WI38 (cell line): ENCODE data around the gene SP4.
A peak's percentile ranks its signal among the peaks of the same experiment; 100 is the strongest.

ENCODE experiments used
- H3K4me3 ChIP-seq: 2 replicates; pipeline ENCODE4 v1.5.1; 2011; ENCODE audit warnings: low read depth, mild to moderate bottlenecking, control low read depth, low read length
- TF ChIP-seq, protein P1 (sequence below): IDR thresholded peaks from 2 replicates; pipeline ENCODE4 v1.5.1; 2012; ENCODE audit warnings: low read depth, mild to moderate bottlenecking, control low read depth, low read length

Gene SP4

DNA sequence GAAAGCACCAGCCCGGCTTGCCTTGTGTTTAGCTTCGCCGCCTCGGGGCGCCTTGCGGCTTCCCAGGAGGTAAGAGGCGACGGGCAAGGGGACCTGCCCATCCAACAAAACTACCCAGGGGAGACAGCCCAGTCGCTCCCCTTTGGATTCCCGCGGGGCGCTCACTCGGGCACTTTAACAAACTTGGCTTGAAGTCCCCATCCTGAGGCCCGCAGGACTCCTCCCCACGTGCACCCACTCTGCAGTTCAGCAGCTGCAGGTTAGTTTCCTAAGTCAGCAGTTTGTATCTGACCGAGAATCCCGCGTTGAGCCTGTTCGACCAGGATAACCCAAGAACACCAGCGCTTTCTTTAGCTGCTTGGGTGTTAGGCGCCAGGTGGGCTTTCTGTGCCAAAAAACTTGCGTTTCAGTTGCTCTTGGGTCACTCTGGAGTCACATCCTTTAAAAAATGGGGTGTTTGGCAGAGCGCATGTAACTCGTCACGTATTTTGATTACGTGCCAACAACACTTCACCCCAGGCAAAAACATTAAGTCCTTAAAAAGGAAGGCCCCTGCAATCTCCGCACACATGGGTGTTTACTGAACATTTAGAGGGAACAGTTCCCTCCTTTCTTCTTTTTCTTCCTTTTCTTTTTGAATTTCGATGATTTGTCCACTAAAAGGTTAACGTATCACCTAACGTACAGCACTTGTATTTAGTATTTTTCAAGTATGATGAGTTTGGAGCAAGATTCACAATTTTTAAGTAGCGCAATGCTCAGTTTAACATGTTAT, 115.8 kb downstream of the SP4 start:
- peak overlapping the region; percentile 24; the same call in 1 of the 2 replicates for H3K4me3 ChIP-seq
- TF ChIP-seq, protein P1, sequence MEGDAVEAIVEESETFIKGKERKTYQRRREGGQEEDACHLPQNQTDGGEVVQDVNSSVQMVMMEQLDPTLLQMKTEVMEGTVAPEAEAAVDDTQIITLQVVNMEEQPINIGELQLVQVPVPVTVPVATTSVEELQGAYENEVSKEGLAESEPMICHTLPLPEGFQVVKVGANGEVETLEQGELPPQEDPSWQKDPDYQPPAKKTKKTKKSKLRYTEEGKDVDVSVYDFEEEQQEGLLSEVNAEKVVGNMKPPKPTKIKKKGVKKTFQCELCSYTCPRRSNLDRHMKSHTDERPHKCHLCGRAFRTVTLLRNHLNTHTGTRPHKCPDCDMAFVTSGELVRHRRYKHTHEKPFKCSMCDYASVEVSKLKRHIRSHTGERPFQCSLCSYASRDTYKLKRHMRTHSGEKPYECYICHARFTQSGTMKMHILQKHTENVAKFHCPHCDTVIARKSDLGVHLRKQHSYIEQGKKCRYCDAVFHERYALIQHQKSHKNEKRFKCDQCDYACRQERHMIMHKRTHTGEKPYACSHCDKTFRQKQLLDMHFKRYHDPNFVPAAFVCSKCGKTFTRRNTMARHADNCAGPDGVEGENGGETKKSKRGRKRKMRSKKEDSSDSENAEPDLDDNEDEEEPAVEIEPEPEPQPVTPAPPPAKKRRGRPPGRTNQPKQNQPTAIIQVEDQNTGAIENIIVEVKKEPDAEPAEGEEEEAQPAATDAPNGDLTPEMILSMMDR = no peak

DNA sequence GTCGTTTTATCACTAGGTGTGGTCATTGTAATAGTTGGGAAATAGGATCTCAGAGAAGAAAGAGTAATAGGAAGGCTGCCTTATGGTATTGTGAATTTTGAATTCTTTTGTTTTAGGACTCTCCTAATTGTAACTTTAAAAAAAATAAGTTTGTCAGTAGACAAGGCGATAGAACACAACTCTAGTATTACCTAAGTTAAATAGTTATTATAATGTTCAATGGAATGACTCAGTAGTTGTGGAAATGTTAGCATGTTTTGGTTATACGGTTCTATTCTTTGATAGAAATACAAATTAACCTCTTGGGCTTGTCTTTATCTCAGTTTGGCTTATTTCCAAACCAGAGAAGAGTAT, 116.4 kb downstream of the SP4 start:
- H3K4me3 ChIP-seq = no peak overlapping the region
- TF ChIP-seq, protein P1 = no peak

DNA sequence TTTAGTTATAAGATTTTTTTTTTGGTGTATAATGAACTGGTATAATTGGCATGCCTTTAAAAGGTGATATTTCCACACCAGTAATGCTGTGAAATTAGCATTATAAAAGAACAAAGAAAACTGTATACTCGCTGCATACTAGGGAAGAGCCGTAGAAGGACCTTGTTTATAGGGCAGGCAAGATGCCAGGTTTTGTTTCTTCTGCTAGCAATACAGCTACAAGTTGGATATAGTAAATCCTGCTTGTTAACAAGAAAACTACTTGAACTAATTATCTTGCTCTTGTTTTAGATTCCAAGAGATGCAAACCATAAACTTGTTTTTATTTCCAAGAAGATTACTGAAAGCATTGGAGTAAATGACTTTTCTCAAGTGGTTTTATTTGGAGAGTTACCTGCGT, 116.8 kb downstream of the SP4 start:
- TF ChIP-seq, protein P1 = no peak
- no peak overlapping the region for H3K4me3 ChIP-seq

DNA sequence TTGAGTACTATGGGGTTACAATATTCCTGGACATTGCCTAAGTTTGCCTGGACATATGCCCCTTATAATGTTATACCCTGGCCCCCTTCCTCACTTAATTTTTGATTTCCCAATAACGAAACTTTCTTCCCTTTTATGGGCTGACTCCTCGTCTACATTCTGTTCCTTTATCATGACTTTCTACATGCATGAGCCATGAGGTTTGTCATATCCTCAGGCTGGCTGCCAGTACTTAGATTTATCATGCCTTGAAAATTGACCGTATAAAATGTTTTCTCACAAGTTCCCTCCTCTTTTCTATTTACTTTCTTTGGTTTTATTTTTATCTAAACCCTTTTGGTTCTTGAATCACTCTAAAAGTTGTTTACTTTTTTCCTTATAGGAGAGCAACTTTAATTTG, 119.6 kb downstream of the SP4 start:
- TF ChIP-seq, protein P1 = no peak
- no peak overlapping the region for H3K4me3 ChIP-seq

DNA sequence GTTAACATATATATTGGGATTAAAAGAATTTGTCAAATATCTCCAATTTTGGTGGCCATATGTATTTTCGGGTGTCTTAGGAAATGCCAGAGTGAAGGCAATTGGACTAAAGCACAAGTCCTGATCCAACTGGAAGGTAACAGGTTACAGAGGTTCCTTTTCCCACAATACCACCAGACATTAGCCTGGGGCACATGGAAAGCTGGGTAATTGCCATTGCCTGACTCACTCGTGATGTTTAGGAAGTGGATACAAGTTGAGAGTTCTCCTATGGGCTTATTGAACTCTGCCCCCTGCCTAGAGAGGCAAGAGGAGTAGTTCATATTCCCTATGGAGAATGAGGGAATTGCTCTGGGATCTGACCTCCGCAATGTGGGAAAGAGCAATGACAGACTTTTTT, 120.6 kb downstream of the SP4 start:
- H3K4me3 ChIP-seq = no peak overlapping the region
- TF ChIP-seq, protein P1 = no peak

DNA sequence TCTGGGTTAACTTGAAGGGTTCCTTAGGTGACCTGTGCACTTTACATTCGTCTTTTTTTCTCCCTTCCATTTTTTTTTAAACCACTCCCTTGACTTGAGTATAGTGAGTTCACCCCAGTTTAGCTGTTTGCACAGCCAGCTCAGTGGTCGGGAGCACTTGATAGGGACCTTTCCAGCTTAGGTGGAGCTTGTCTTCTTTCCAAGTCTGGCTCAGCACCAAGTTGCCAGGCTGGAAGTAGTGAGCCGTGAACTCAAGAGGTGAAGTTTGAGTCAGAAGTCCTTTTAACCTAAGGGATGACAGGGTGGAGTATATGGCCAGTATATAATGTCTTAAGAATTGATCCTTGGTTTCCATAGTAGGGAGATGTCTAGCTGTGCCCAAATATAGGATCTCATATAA, 122.2 kb downstream of the SP4 start:
- H3K4me3 ChIP-seq = no peak overlapping the region
- TF ChIP-seq, protein P1 = no peak

DNA sequence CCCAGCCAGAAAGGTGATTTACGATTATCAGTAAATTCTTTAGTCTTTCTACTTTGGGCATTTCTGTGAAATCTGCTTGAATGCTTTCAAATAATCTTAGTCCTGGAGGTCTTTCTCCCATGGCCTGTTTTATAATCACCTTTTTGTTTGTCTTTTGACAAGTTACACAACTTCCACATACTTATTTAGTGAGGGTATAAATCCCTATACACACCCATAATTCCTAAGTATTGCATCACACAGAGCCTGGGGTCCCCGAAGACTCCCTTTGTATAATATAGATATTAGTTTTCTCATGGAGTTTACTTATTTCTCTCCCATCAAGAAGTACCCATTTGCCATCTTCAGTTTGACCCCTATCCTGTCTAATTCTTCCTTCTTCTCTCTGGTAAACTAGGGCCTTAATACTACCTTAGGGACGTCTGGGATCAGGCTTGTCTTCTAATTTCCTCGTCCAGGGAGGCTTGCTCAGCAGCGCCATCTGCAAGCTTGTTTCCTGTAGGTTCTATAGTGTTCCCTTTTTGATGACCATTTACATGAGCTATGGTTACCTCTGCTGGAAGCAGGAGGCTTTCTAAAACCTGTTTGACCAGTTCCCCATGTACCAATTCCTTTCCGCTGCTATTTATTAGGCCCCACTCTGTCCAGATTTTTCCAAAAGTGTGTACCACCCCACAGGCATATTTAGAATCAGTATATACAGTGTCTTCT, 123.1 kb downstream of the SP4 start:
- TF ChIP-seq, protein P1 = no peak
- no peak overlapping the region for H3K4me3 ChIP-seq
